Measurements from ENCODE around the gene CCDC97.
A peak's percentile ranks its signal among the peaks of the same experiment; 100 is the strongest.
"Not testable (repeated sequence)": the region's sequence is repeated elsewhere in the genome, so short reads cannot be mapped to it uniquely, and the experiment has no call there.

CCDC97 gene

GRCh38 chr19:41364524-41365391 lies 54.8 kb downstream of the CCDC97 start:
- DNase-seq: no peak

- DNase-seq: no peak
Measured at GRCh38 chr19:41366089-41366488, 56.1 kb downstream of the CCDC97 start.

GRCh38 chr19:41367848-41368301 lies 57.9 kb downstream of the CCDC97 start:
- peak in 1 of 2 experiments; percentile 49 for DNase-seq

- DNase-seq: no peak
Measured at GRCh38 chr19:41369769-41370168, 59.8 kb downstream of the CCDC97 start.

GRCh38 chr19:41371119-41371518 lies 61.1 kb downstream of the CCDC97 start:
- DNase-seq: not testable (repeated sequence)

- no peak for DNase-seq
Measured at GRCh38 chr19:41371541-41371940, 61.6 kb downstream of the CCDC97 start.

- DNase-seq: no peak
Measured at GRCh38 chr19:41372501-41372900, 62.5 kb downstream of the CCDC97 start.

GRCh38 chr19:41373993-41374392 lies 64.0 kb downstream of the CCDC97 start:
- DNase-seq: no peak

Data from SW 1271 (cell line).